Activated CD4-positive, alpha-beta T cell treated with anti-CD3 and anti-CD28 coated beads for 1 hour (primary cell): ENCODE data around the gene SLC17A4.
"Not testable (repeated sequence)": the region's sequence is repeated elsewhere in the genome, so short reads cannot be mapped to it uniquely, and the experiment has no call there.

Experiments
- DNase-seq: peaks from one replicate; pipeline ENCODE4 v3.0.0-alpha.2; 2020

Gene SLC17A4, protein sequence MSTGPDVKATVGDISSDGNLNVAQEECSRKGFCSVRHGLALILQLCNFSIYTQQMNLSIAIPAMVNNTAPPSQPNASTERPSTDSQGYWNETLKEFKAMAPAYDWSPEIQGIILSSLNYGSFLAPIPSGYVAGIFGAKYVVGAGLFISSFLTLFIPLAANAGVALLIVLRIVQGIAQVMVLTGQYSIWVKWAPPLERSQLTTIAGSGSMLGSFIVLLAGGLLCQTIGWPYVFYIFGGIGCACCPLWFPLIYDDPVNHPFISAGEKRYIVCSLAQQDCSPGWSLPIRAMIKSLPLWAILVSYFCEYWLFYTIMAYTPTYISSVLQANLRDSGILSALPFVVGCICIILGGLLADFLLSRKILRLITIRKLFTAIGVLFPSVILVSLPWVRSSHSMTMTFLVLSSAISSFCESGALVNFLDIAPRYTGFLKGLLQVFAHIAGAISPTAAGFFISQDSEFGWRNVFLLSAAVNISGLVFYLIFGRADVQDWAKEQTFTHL

DNA sequence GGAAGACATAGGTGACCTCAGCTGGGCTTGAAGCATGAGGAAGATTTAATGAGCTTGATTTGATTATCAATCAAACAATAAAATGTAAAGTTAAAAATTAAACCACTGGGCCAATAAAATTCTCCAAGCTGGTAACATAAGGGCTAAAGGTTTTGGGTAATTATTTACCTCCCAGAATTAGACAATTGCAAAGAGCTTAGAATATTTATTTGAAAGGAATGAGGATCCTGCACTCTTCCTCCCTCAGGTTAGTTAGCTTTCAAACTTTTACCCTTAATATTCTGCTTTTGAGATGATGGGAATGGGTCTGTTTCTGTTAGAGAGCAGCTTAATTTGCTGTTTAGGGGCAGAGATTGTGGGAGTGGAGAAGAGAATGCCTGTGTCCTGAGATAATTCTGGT is at the start of gene SLC17A4:
Gene SLC17A4, plus strand, starts transcription at position 208 of the 400 bp plus-strand sequence. CDS start 7,221 bp downstream, outside the sequence.
- DNase-seq, result no peak

DNA sequence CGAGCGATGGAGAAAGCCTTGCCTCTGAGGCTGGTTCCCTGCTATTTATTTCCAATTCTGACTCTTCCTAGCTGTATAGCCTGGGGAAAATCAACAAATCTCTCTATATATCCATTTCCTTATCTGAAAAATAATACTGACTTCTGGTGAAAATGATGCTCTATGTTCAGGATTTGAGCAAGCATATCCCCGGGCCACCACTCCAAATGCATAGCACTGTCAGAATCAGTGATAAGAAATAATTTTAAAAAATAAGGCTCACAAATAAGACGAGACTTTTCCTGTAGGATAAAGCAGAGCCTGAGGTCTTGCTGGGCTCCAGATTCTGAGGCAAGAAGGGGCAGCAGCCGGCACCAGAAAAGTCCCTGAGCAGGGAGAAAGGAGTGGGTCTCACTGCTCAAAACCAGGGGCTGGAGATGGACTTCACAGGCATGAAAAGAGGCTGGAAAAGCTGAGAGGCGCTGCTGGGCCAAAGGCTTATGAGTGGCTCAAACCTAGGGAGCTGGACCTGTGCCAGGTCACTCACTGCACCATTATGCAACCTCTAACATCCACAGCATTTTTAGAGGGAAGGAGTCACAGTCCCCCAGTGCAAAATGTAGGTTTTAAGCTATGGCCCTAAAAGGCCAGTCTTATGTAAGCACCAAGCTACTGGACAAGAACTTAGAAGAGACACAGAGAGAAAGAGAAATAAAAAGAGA is 48.1 kb upstream of the SLC17A4 start:
- DNase-seq, result no peak

- DNase-seq, result no peak
These were observed 44.8 kb upstream of the SLC17A4 start for GRCh38 chr6:25709761-25710160.

GRCh38 chr6:25710287-25710686 is 44.3 kb upstream of the SLC17A4 start:
- DNase-seq, result no peak

- DNase-seq, result no peak
These were observed 40.7 kb upstream of the SLC17A4 start for GRCh38 chr6:25713824-25714223.

DNA sequence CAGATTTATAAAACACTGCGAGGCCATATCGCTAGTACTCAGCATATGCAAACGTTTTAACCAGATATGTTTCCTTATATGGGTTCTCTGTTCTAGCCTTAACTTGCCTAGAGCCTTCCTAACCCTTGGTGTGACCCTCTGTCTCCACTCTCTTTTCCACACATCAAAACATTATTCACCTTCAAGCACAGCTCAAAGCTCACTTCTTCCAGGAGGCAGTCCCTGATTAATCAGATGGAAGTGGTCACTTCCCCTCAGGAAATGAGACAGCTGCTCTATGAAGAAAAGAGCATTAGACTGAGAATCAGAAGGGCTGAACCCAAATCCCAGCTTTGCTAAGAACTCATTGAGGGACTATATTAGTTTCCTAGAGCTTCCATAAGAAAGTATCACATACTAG is 39.8 kb upstream of the SLC17A4 start:
- no peak for DNase-seq

DNA sequence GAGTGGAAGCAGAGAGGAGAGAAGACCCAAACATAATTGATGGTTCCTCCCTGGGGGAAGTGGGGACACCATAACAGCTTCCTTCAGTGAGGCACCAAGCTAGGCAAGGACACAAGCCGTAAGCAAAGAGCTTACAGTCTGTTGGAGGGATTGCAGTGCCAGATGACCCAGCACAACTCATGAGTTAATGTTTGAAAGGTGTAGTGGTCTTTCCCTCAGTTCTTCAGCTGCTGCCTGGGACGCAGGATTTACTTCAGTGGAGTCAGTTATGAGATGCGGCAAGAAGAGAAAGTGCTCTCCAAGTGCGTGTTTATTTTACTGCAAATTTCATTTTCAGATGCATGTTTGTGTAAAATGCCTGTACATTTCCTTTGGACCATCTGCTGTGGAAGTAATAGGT is 38.7 kb upstream of the SLC17A4 start:
- no peak for DNase-seq

DNA sequence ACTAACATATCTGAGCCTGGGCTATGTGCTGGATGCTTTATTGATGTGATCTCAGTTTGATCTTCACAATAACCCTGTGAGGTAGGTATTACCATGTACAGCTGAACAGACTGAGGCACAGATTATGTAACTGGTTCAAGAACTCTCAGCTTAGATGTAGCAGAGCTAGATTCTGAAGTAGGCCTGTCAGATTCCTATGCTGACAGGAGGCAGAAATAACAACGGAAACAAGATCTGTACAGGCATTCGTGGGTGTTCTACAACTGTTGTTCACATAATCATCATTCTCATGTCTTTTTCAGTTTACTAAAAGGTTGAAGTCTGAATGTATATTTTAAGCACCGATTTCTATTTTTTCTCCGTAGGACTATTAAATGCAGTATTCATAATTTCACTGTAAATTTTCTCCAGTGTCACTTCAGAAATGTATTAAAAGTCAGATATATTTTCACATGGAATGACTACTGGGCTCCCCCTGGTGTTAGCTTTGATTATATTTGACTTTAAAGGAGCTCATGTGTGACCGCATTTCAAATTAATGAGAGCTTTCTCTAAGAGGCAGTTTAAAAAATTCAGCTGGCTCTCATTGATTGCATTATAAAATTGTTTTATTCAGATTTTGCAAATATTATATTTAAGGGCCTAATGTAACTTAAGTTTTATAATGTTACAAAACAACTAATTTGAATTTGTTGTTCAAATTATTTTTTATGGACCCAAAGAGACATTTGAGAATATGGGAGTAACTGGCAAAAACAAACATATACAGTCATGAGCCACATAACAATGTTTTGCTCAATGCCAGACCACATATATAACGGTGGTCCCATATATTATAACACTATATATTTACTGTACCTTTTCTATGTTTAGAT is 36.4 kb upstream of the SLC17A4 start:
- DNase-seq, result no peak

DNA sequence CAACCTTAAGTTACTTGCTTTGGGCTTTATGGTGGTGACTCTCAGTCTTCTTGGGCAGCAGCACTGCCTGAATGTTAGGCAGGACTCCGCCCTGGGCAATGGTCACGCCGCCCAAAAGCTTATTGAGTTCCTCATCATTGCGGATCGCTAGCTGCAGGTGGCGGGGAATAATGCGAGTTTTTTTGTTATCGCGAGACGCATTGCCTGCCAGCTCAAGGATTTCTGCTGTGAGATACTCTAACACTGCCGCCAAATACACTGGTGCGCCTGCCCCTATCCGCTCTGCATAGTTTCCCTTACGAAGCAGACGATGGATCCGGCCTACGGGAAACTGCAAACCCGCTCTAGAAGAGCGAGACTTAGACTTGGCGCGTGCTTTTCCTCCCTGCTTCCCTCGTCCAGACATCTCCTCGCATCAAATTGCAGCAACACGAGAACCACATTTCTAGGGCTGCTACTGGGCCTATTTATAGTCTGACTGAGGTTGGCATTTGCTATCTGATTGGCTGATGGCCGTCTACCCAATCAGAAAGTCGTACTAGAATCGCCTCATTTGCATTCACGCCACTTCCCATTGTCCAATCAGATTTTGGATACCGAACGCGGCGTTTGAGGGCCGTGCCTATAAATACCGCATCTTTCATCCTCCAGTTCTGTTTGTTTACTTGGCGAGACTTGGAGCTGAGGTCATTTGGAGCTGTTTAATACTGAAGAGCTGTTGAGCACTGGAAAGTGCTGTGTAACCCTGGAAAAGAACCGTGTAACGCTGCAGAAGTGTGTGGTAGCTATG is 28.2 kb upstream of the SLC17A4 start:
- no peak for DNase-seq

GRCh38 chr6:25727028-25727427 is 27.5 kb upstream of the SLC17A4 start:
- DNase-seq, result no peak

GRCh38 chr6:25730907-25731306 is 23.6 kb upstream of the SLC17A4 start:
- no peak for DNase-seq

GRCh38 chr6:25731721-25732120 is 22.8 kb upstream of the SLC17A4 start:
- DNase-seq, result no peak

DNA sequence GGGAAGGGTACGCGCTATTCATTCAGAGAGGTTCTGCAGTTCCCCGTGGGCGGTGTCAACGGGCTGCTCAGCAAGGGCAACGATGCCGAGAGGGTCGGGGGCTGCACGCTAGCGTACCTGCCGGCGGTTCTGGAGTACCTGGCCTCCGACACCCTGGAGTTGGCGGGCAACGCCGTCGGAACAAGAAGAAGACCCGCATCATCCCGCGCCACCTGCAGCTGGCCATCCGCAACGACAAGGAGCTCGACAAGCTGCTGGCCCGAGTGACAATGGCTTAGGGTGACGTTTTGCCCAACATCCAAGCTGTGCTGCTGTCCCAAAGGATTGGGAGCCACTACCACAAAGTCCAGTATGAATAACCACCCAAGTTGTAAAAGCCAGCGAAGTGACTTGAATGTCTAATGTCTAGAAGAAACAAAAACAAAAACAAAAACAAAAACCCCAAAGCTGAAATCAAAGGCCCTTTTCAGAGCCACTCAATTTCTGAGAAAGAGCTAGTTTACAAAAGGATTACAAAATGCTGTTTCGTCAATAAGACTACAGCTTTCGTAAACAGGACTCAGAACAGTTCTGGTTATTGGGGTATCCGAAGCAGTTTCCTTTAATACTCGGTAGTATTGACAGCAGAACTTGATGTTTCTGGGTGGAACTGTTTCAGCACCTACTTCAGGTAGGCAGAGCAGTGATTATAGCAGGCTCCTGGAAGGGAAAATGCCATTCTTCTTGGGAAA is 21.9 kb upstream of the SLC17A4 start:
- no peak for DNase-seq

DNA sequence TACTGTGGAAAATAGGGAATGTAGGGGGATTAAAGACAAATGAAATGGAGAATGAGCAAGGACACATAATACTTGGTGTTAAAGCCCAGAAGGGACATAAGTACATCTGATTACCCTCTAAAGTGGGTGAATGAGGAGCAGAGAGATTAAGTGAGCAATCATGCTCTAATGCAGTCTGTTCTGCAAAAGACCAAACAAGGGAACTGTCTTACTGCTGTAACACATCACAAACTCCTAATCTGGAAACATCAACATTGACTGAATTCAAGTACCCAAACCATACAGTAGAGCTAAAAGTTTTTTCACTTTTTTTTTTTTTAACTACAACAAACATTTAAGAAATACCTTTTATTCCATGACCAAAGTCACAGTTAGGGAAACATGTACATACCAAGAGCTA is 19.3 kb upstream of the SLC17A4 start:
- no peak for DNase-seq

- DNase-seq, result no peak
These were observed 10.7 kb upstream of the SLC17A4 start for GRCh38 chr6:25743868-25744267.

- DNase-seq, result no peak
These were observed 8.7 kb upstream of the SLC17A4 start for GRCh38 chr6:25745836-25746235.

DNA sequence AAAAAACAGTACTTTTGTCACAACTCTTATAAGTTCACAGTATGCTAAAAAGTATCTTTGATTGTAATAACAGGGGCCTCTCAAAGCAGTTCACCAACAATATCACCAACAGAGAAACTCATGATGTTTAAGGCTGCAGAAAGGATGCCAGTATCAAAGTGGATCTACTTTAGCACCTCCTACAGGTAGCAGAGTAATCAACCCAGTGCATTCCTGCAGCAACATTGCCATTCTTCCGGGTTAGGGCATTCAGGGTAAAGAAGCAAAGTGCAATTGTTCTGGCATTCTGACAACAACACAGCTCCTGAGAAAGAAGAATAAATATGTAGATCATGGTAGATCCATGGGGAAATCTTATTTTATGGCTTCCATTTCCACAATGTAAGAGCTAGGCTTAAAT is 7.6 kb upstream of the SLC17A4 start:
- no peak for DNase-seq

DNA sequence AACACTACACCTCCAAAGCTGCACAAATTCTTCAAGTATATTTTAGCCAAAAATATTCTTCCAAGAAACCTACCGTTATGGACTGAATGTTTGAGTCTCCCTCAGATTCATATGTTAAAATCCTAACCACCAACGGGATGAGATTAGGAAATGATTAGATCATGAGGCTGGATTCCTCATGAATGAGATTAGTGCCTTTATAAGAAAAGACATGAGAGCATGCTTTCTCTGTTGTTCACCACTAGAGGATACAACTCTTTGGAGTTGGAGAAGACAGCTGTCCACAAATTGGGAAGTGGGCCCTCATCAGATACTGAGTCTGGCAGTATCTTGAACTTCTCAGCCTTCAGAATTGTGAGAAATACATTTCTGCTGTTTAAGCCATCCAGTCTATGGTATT is 7.1 kb upstream of the SLC17A4 start:
- DNase-seq, result no peak

GRCh38 chr6:25748049-25748448 is 6.5 kb upstream of the SLC17A4 start:
- no peak for DNase-seq

GRCh38 chr6:25748601-25749517 is 5.7 kb upstream of the SLC17A4 start:
- not testable (repeated sequence) for DNase-seq

GRCh38 chr6:25749837-25750236 is 4.7 kb upstream of the SLC17A4 start:
- no peak for DNase-seq
